Measurements from ENCODE around the gene SCAPER.
A peak's percentile ranks its signal among the peaks of the same experiment; 100 is the strongest.
"Not testable (repeated sequence)": the region's sequence is repeated elsewhere in the genome, so short reads cannot be mapped to it uniquely, and the experiment has no call there.

Gene SCAPER

GRCh38 chr15:76313175-76313567 is 592.0 kb downstream of the SCAPER start:
- not testable (repeated sequence) for H2BK15ac ChIP-seq (replicated peaks; ENCODE audit: low read depth); H2BK5ac ChIP-seq (ENCODE audit: low read length); H3K27me3 ChIP-seq (ENCODE audit: insufficient read depth, low read length, poor library complexity); H3K4me2 ChIP-seq (ENCODE audit: low read length); H2AK5ac ChIP-seq (ENCODE audit: low read length); H3K79me2 ChIP-seq (ENCODE audit: control insufficient read depth, insufficient read depth, low read length); H3K9ac ChIP-seq (ENCODE audit: low read length); H3K56ac ChIP-seq (ENCODE audit: low read length); H3K27ac ChIP-seq (ENCODE audit: low read depth, low read length); H3K23ac ChIP-seq (ENCODE audit: low read length); H3K4me1 ChIP-seq (ENCODE audit: control insufficient read depth, low read depth, low read length); H3K79me1 ChIP-seq (ENCODE audit: low read length); H4K5ac ChIP-seq (ENCODE audit: low read length); H3K36me3 ChIP-seq (ENCODE audit: control insufficient read depth, insufficient read depth, low read length); H3K18ac ChIP-seq (ENCODE audit: low read length); H2BK120ac ChIP-seq (ENCODE audit: low read depth, low read length); H4K8ac ChIP-seq (ENCODE audit: low read depth, low read length); H3K4ac ChIP-seq (ENCODE audit: low read depth, low read length); H3K4me3 ChIP-seq (ENCODE audit: low read length); DNase-seq
- no CpG with 5 or more reads among the region's 4 CpGs for WGBS (ENCODE audit: extremely low coverage, insufficient coverage, low lambda C conversion rate)

GRCh38 chr15:76312540-76313174 is 592.5 kb downstream of the SCAPER start:
- no CpG with 5 or more reads among the region's 7 CpGs for WGBS (ENCODE audit: extremely low coverage, insufficient coverage, low lambda C conversion rate)
- Histone ChIP-seq H3K27ac (ENCODE audit: low read depth, low read length) (no peak overlapping the region), H3K56ac (ENCODE audit: low read length) (peak overlapping the region; percentile 25), H3K18ac (ENCODE audit: low read length) (no peak overlapping the region), H3K36me3 (ENCODE audit: control insufficient read depth, insufficient read depth, low read length) (no peaks in the 10 kb centered on the region), H3K23ac (ENCODE audit: low read length) (no peak overlapping the region), H3K4ac (ENCODE audit: low read depth, low read length) (no peak overlapping the region), H3K4me3 (ENCODE audit: low read length) (no peak overlapping the region), H3K27me3 (ENCODE audit: insufficient read depth, low read length, poor library complexity) (no peaks in the 10 kb centered on the region), H4K5ac (ENCODE audit: low read length) (no peak overlapping the region), H4K8ac (ENCODE audit: low read depth, low read length) (no peak overlapping the region), H3K4me2 (ENCODE audit: low read length) (no peak overlapping the region), H2AK5ac (ENCODE audit: low read length) (no peak overlapping the region), H2BK120ac (ENCODE audit: low read depth, low read length) (no peak overlapping the region), H3K4me1 (ENCODE audit: control insufficient read depth, low read depth, low read length) (no peaks in the 10 kb centered on the region), H3K79me1 (ENCODE audit: low read length) (peaks cover 4% of the 10 kb centered on the region), H2BK15ac (replicated peaks; ENCODE audit: low read depth) (no peak overlapping the region), H2BK5ac (ENCODE audit: low read length) (no peak overlapping the region), H3K79me2 (ENCODE audit: control insufficient read depth, insufficient read depth, low read length) (peaks cover 4% of the 10 kb centered on the region), H3K9ac (ENCODE audit: low read length) (no peak overlapping the region)
- DNase-seq = peak; percentile 47

- peak within 1 kb of the TSS; percentile 76 for H3K4me3 ChIP-seq (ENCODE audit: low read length)
- peak within 1 kb of the TSS; percentile 84 for H3K4ac ChIP-seq (ENCODE audit: low read depth, low read length)
Observed at GRCh38 chr15:76311100-76311953, 593.8 kb downstream of the SCAPER start, which contains the start of gene ETFA. ETFA (minus strand) TSS chr15:76311469; CDS start chr15:76311388, 81 bp downstream.

GRCh38 chr15:76310475-76311099 is 594.6 kb downstream of the SCAPER start:
- Histone ChIP-seq H3K27me3 (ENCODE audit: insufficient read depth, low read length, poor library complexity) (no peaks in the 10 kb centered on the region), H3K18ac (ENCODE audit: low read length) (peak overlapping the region; percentile 89), H4K5ac (ENCODE audit: low read length) (no peak overlapping the region), H3K9ac (ENCODE audit: low read length) (peak overlapping the region; percentile 91), H3K79me2 (ENCODE audit: control insufficient read depth, insufficient read depth, low read length) (peaks cover 5% of the 10 kb centered on the region), H3K23ac (ENCODE audit: low read length) (no peak overlapping the region), H3K4me3 (ENCODE audit: low read length) (peak overlapping the region; percentile 76), H3K4ac (ENCODE audit: low read depth, low read length) (peak overlapping the region; percentile 84), H2BK5ac (ENCODE audit: low read length) (no peak overlapping the region), H2BK120ac (ENCODE audit: low read depth, low read length) (no peak overlapping the region), H3K36me3 (ENCODE audit: control insufficient read depth, insufficient read depth, low read length) (no peaks in the 10 kb centered on the region), H4K8ac (ENCODE audit: low read depth, low read length) (no peak overlapping the region), H2AK5ac (ENCODE audit: low read length) (no peak overlapping the region), H3K4me2 (ENCODE audit: low read length) (peak overlapping the region; percentile 89), H3K4me1 (ENCODE audit: control insufficient read depth, low read depth, low read length) (no peaks in the 10 kb centered on the region), H2BK15ac (replicated peaks; ENCODE audit: low read depth) (no peak overlapping the region), H3K79me1 (ENCODE audit: low read length) (peaks cover 5% of the 10 kb centered on the region), H3K56ac (ENCODE audit: low read length) (peak overlapping the region; percentile 95), H3K27ac (ENCODE audit: low read depth, low read length) (no peak overlapping the region)
- WGBS (ENCODE audit: extremely low coverage, insufficient coverage, low lambda C conversion rate) = no CpG with 5 or more reads among the region's 16 CpGs
- DNase-seq = no peak

More at GRCh38 chr15:76311100-76311953, 593.8 kb downstream of the SCAPER start, which contains the start of gene ETFA:
- Histone ChIP-seq H3K23ac (ENCODE audit: low read length) (no peak within 1 kb of the TSS), H4K8ac (ENCODE audit: low read depth, low read length) (peak within 1 kb of the TSS; percentile 42), H3K4me2 (ENCODE audit: low read length) (peak within 1 kb of the TSS; percentile 89), H3K27me3 (ENCODE audit: insufficient read depth, low read length, poor library complexity) (no peaks in the 10 kb centered on the region), H3K36me3 (ENCODE audit: control insufficient read depth, insufficient read depth, low read length) (no peaks in the 10 kb centered on the region), H2BK15ac (replicated peaks; ENCODE audit: low read depth) (no peak within 1 kb of the TSS), H2BK5ac (ENCODE audit: low read length) (no peak within 1 kb of the TSS), H3K9ac (ENCODE audit: low read length) (peak within 1 kb of the TSS; percentile 91), H3K27ac (ENCODE audit: low read depth, low read length) (peak within 1 kb of the TSS; percentile 31), H2AK5ac (ENCODE audit: low read length) (no peak within 1 kb of the TSS), H3K18ac (ENCODE audit: low read length) (peak within 1 kb of the TSS; percentile 89), H3K56ac (ENCODE audit: low read length) (peak within 1 kb of the TSS; percentile 95), H4K5ac (ENCODE audit: low read length) (peak within 1 kb of the TSS; percentile 59), H3K79me2 (ENCODE audit: control insufficient read depth, insufficient read depth, low read length) (peaks cover 5% of the 10 kb centered on the region), H2BK120ac (ENCODE audit: low read depth, low read length) (no peak within 1 kb of the TSS), H3K79me1 (ENCODE audit: low read length) (peaks cover 4% of the 10 kb centered on the region), H3K4me1 (ENCODE audit: control insufficient read depth, low read depth, low read length) (no peaks in the 10 kb centered on the region)
- WGBS (ENCODE audit: extremely low coverage, insufficient coverage, low lambda C conversion rate) = no CpG with 5 or more reads among the region's 60 CpGs
- peak; percentile 98 for DNase-seq

- Histone ChIP-seq H2BK15ac (replicated peaks; ENCODE audit: low read depth) (no peak overlapping the region), H3K18ac (ENCODE audit: low read length) (no peak overlapping the region), H4K8ac (ENCODE audit: low read depth, low read length) (no peak overlapping the region), H3K36me3 (ENCODE audit: control insufficient read depth, insufficient read depth, low read length) (no peaks in the 10 kb centered on the region), H3K27me3 (ENCODE audit: insufficient read depth, low read length, poor library complexity) (no peaks in the 10 kb centered on the region), H3K79me1 (ENCODE audit: low read length) (peaks cover 5% of the 10 kb centered on the region), H3K4ac (ENCODE audit: low read depth, low read length) (no peak overlapping the region), H3K27ac (ENCODE audit: low read depth, low read length) (no peak overlapping the region), H3K4me3 (ENCODE audit: low read length) (no peak overlapping the region), H3K4me2 (ENCODE audit: low read length) (no peak overlapping the region), H2AK5ac (ENCODE audit: low read length) (no peak overlapping the region), H3K79me2 (ENCODE audit: control insufficient read depth, insufficient read depth, low read length) (peaks cover 7% of the 10 kb centered on the region), H3K9ac (ENCODE audit: low read length) (no peak overlapping the region), H3K56ac (ENCODE audit: low read length) (no peak overlapping the region), H4K5ac (ENCODE audit: low read length) (no peak overlapping the region), H3K4me1 (ENCODE audit: control insufficient read depth, low read depth, low read length) (no peaks in the 10 kb centered on the region), H3K23ac (ENCODE audit: low read length) (no peak overlapping the region), H2BK5ac (ENCODE audit: low read length) (no peak overlapping the region), H2BK120ac (ENCODE audit: low read depth, low read length) (no peak overlapping the region)
- no CpG with 5 or more reads among the region's 13 CpGs for WGBS (ENCODE audit: extremely low coverage, insufficient coverage, low lambda C conversion rate)
- DNase-seq = peak; percentile 26
Observed at GRCh38 chr15:76309601-76310330, 595.4 kb downstream of the SCAPER start.

Measured in mesendoderm (in vitro differentiated cells).